GM12875 (cell line): ENCODE data around the gene CDHR2.

Experiments
- H3K4me3 ChIP-seq: one replicate; pipeline ENCODE4 v1.5.1; 2011; ENCODE audit warnings: low read depth, low read length, control low read depth
- TF ChIP-seq, protein P1 (sequence below): IDR thresholded peaks from 2 replicates; pipeline ENCODE4 v1.5.1; 2011; ENCODE audit warnings: low read depth, mild to moderate bottlenecking, control low read depth, inconsistent platforms, low read length, moderate library complexity, borderline replicate concordance; ENCODE audit not compliant: insufficient read depth

Gene CDHR2

DNA sequence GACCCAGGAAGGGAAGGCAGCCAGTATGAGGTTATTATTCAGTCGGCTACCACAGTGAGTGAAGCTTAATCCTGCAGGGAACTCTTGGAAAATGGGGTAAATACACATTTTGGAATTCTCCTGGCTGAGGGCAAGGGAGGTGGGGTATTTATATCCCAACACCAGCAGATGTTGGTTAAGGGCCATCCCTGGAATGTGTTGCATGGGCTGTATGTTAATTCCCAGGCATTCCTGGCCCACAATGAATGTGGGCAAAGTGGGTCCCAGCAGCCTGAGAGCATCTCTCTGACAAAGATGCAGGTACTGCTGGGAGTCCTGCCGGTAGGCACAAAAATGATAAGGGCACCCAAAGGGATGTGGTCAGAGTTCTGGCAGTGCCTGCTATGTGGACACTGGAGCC is 63.7 kb downstream of the CDHR2 start:
- TF ChIP-seq, protein P1, sequence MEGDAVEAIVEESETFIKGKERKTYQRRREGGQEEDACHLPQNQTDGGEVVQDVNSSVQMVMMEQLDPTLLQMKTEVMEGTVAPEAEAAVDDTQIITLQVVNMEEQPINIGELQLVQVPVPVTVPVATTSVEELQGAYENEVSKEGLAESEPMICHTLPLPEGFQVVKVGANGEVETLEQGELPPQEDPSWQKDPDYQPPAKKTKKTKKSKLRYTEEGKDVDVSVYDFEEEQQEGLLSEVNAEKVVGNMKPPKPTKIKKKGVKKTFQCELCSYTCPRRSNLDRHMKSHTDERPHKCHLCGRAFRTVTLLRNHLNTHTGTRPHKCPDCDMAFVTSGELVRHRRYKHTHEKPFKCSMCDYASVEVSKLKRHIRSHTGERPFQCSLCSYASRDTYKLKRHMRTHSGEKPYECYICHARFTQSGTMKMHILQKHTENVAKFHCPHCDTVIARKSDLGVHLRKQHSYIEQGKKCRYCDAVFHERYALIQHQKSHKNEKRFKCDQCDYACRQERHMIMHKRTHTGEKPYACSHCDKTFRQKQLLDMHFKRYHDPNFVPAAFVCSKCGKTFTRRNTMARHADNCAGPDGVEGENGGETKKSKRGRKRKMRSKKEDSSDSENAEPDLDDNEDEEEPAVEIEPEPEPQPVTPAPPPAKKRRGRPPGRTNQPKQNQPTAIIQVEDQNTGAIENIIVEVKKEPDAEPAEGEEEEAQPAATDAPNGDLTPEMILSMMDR = no peak
- no peak overlapping the region for H3K4me3 ChIP-seq

GRCh38 chr5:176614805-176615478 is 65.8 kb downstream of the CDHR2 start:
- TF ChIP-seq, protein P1 = no peak
- no peak overlapping the region for H3K4me3 ChIP-seq

- no peak overlapping the region for H3K4me3 ChIP-seq
- TF ChIP-seq, protein P1 = no peak
These were observed 67.4 kb downstream of the CDHR2 start for GRCh38 chr5:176616511-176616910.

- H3K4me3 ChIP-seq = no peak overlapping the region
- TF ChIP-seq, protein P1 = no peak
These were observed 69.6 kb downstream of the CDHR2 start for GRCh38 chr5:176618783-176619182.

GRCh38 chr5:176619203-176619568 is 70.0 kb downstream of the CDHR2 start:
- no peak overlapping the region for H3K4me3 ChIP-seq
- TF ChIP-seq, protein P1 = peak; percentile 25; the same call in 1 of the 2 replicates

GRCh38 chr5:176619569-176620332 is 70.6 kb downstream of the CDHR2 start:
- TF ChIP-seq, protein P1 = no peak
- H3K4me3 ChIP-seq = no peak overlapping the region
